ENCODE results near the gene MRTFB. TPM values are rescaled to one million over a fixed set of nuclear protein-coding genes. Genes with fewer than 3 reads are reported as not detected.
"Not testable (repeated sequence)": the region's sequence is repeated elsewhere in the genome, so short reads cannot be mapped to it uniquely, and the experiment has no call there.

Gene MRTFB
- total and polyA plus RNA-seq, 2 donors (not counting 3 experiments of a cell fraction or from before 2014, with no cell fraction given): 19.6 to 49.5 TPM

DNA sequence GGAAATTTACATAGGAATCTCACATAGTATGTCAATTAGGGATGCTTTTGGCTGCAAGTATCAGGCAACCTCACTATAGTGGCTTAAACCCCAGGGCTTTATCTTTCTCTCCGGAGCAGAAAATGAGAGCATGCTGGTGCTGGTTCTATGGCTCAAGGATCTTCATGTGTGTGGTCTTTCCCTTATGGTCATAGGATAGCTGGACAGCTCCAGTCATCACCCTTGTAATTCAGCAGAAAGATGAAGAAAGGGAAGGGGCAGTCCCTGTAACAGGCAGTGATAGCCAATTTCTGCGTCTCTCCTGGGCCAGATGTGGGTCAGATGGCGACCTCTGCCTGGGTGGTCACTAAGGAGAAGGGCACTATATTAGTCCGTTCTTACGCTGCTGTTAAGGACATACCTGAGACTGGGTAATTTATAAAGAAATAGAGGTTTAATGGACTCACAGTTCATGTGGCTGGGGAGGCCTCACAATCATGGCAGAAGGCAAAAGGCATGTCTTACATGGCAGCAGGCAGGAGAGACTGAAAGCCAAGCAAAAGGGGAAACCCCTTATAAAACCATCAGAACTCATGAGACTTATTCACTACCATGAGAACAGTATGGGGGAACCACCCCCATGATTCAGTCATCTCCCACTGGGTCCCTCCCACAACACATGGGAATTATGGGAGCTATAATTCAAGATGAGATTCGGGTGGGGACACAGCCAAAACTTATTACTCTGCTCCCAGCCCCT lies 23.8 kb upstream of the MRTFB start:
- H3K9ac ChIP-seq (replicated peaks; ENCODE audit: extremely low read depth, insufficient read depth, low read length); H3K9me3 ChIP-seq (replicated peaks; ENCODE audit: control insufficient read depth, insufficient read depth, low read length); H3K27me3 ChIP-seq (ENCODE audit: control insufficient read depth in 2 of 2, insufficient read depth in 2 of 2, low read length in 2 of 2); H3K36me3 ChIP-seq (ENCODE audit: control insufficient read depth in 2 of 2, extremely low read depth in 1 of 2, insufficient read depth in 2 of 2, low read length in 2 of 2); intact Hi-C loops (cut with micrococcal nuclease); BruUV-seq (replicated peaks); H4K20me1 ChIP-seq (replicated peaks; ENCODE audit: control insufficient read depth, extremely low read depth, insufficient read depth, low read length); H2AFZ ChIP-seq (ENCODE audit: low read depth, low read length); H3K79me2 ChIP-seq (ENCODE audit: control insufficient read depth, insufficient read depth, low read length); H3K9me1 ChIP-seq (replicated peaks; ENCODE audit: control insufficient read depth, extremely low read depth, insufficient read depth, low read length); dilution Hi-C loops (cut with MboI; ENCODE audit: extremely low pct_ligation_motif_present, low sequenced_read_pairs); H3K27ac ChIP-seq (ENCODE audit: insufficient read depth, low read depth, low read length); POLR2A ChIA-PET; H3K4me2 ChIP-seq (ENCODE audit: insufficient read depth, low read length); DNase-seq (ENCODE audit: low read depth, low spot score); H3K4me3 ChIP-seq (replicated peaks in 1 of 3; ENCODE audit: insufficient read depth in 1 of 3, low read depth in 1 of 3, low read length in 3 of 3); FAIRE-seq: not testable (repeated sequence)
- H3K4me1 ChIP-seq (ENCODE audit: control insufficient read depth, extremely low read depth, insufficient read depth, low read length): peaks cover 30% of the 10 kb centered on the region
- CTCF ChIA-PET: interaction anchor here (1.3 kb wide), 1 partner anchor 11 kb away, joined by 4 read pairs; no protein-coding TSS in a partner anchor

DNA sequence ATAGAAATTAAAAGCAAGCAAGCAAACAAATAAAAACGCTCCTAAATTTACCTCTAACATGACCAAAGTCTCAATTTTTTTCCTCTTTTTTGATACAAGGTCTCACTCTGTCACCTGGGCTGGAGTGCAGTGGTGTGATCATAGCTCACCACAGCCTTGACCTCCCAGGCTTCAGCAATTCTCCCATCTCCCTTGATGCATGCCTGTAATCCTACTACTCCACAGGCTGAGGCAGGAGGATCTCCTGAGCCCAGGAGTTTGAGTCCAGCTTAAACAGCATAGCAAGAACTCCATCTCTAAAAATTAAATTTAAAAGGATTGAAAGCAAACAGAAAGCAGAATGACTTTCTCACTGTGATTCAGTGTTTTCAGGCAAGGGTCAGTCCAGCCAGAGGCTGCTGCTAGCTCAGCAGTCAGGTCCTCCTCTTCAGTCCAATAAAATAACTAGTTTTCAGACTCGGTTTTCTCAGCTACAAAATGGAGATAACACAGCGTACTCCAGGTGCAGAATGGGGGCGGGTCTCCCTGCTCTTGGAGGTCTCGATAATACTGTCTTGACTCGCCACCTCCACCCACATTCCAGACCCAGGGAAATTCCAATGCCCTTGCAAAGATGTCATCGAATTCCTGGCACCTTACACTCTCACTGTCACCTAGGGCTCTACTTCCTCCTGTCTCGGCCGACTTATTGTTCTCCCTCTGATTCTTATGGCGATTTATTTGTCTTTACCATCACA lies 20.7 kb upstream of the MRTFB start:
- Histone ChIP-seq H3K9me1 (replicated peaks; ENCODE audit: control insufficient read depth, extremely low read depth, insufficient read depth, low read length) (no peaks in the 10 kb centered on the region), H3K9ac (replicated peaks; ENCODE audit: extremely low read depth, insufficient read depth, low read length) (peak overlapping the region; percentile 72), H3K9me3 (replicated peaks; ENCODE audit: control insufficient read depth, insufficient read depth, low read length) (no peaks in the 10 kb centered on the region), H2AFZ (ENCODE audit: low read depth, low read length) (peak overlapping the region; percentile 68), H3K4me3 (replicated peaks in 1 of 3; ENCODE audit: insufficient read depth in 1 of 3, low read depth in 1 of 3, low read length in 3 of 3) (peak overlapping the region in 1 of 3 experiments; percentile 28), H4K20me1 (replicated peaks; ENCODE audit: control insufficient read depth, extremely low read depth, insufficient read depth, low read length) (no peaks in the 10 kb centered on the region), H3K27me3 (ENCODE audit: control insufficient read depth in 2 of 2, insufficient read depth in 2 of 2, low read length in 2 of 2) (no peaks in the 10 kb centered on the region), H3K27ac (ENCODE audit: insufficient read depth, low read depth, low read length) (peak overlapping the region; percentile 84), H3K4me1 (ENCODE audit: control insufficient read depth, extremely low read depth, insufficient read depth, low read length) (peaks cover 17% of the 10 kb centered on the region), H3K4me2 (ENCODE audit: insufficient read depth, low read length) (peak overlapping the region; percentile 60), H3K36me3 (ENCODE audit: control insufficient read depth in 2 of 2, extremely low read depth in 1 of 2, insufficient read depth in 2 of 2, low read length in 2 of 2) (no peaks in the 10 kb centered on the region), H3K79me2 (ENCODE audit: control insufficient read depth, insufficient read depth, low read length) (no peaks in the 10 kb centered on the region)
- POLR2A ChIA-PET: no interaction called here
- FAIRE-seq (peak; percentile 72), DNase-seq (ENCODE audit: low read depth, low spot score) (peak; percentile 62)
- TF ChIP-seq JUN (IDR thresholded peaks at IDR 0.05; ENCODE audit: borderline replicate concordance, insufficient read depth, insufficient read length, low read depth) (peak; percentile 43), GATA2 (IDR thresholded peaks at IDR 0.05; ENCODE audit: insufficient read depth, insufficient read length, low read depth, low read length) (no peak)
- TSS peak; percentile 83 for BruUV-seq (replicated peaks)
- CTCF ChIA-PET: interaction anchor here (1.1 to 2.4 kb wide), 2 partner anchors 35 to 127 kb away, joined by 3 to 11 read pairs; no protein-coding TSS in a partner anchor
- intact Hi-C loops (cut with micrococcal nuclease): loop anchor here (1.0 to 2.0 kb wide), 3 partner anchors 8 to 34 kb away; no protein-coding TSS in a partner anchor
- dilution Hi-C loops (cut with MboI; ENCODE audit: extremely low pct_ligation_motif_present, low sequenced_read_pairs): no loop called here

Measured in endothelial cell of umbilical vein (primary cell).